Heart left ventricle (tissue), 16 donors: ENCODE results near the gene AKIRIN1. TPM values are rescaled to one million over a fixed set of nuclear protein-coding genes. Genes with fewer than 3 reads are reported as not detected.
A peak's percentile ranks its signal among the peaks of the same experiment; 100 is the strongest.
"Not testable (repeated sequence)": the region's sequence is repeated elsewhere in the genome, so short reads cannot be mapped to it uniquely, and the experiment has no call there.

Experiments used
- ATAC-seq, 4 donors: fragments of 200-7000 bp; cut with Tn5 transposase; one replicate each; pipeline ENCODE4 v1.9.1; 2020 to 2022; ENCODE audit warnings: moderate library complexity in 4 of 4, mild to moderate bottlenecking in 3 of 4, moderate number of reproducible peaks in 1 of 4
- DNase-seq, 5 donors: peaks; one replicate each; pipeline ENCODE4 v3.0.0-alpha.2; 2020
- H3K27ac ChIP-seq, 12 donors: fragments of 200-600 bp; sonication (generic) in 4 of 12; one replicate each; pipeline versions ENCODE4 v1.5.0 to v1.8.0; 2016 to 2022; ENCODE audit warnings: mild to moderate bottlenecking in 2 of 12
- H3K27me3 ChIP-seq, 9 donors: fragments of 200-600 bp; sonication (generic) in 2 of 9; one replicate each; pipeline versions ENCODE4 v1.5.1 to v1.8.0; 2016 to 2022; ENCODE audit warnings: mild to moderate bottlenecking in 3 of 9
- H3K36me3 ChIP-seq, 9 donors: fragments of 200-600 bp; sonication (generic) in 2 of 9; one replicate each; pipeline versions ENCODE4 v1.5.0 to v1.8.0; 2018 to 2022; ENCODE audit warnings: mild to moderate bottlenecking in 2 of 9
- H3K4me1 ChIP-seq, 12 donors: fragments of 200-600 bp; sonication (generic) in 4 of 12; one replicate each; pipeline versions ENCODE4 v1.5.0 to v1.8.0; 2016 to 2022; ENCODE audit warnings: mild to moderate bottlenecking in 3 of 12
- H3K4me3 ChIP-seq, 12 donors: fragments of 200-600 bp; sonication (generic) in 4 of 12; one replicate each; pipeline versions ENCODE4 v1.5.0 to v1.8.0; 2017 to 2022; ENCODE audit warnings: mild to moderate bottlenecking in 9 of 12, moderate library complexity in 4 of 12
- H3K9me3 ChIP-seq, 12 donors: fragments of 200-600 bp; sonication (generic) in 4 of 12; one replicate each; pipeline versions ENCODE4 v1.5.0 to v1.8.0; 2016 to 2022; ENCODE audit warnings: mild to moderate bottlenecking in 1 of 12
- POLR2A ChIP-seq, 2 donors: fragments of 450-650 bp; IDR thresholded peaks; one replicate each; pipeline ENCODE4 v1.6.1; 2017; ENCODE audit warnings: antibody characterized with exemption in 2 of 2, mild to moderate bottlenecking in 2 of 2, moderate library complexity in 2 of 2
- whole genome bisulfite sequencing, 4 donors: extraction: QIAGEN DNeasy Blood & Tissue Kit in 2 of 4; methylation state at CpG; one replicate each; pipeline versions ENCODE4 v1.1.5 to v1.1.7; 2013 to 2018; 5-methylcytosine and 5-hydroxymethylcytosine counted together
- intact Hi-C, 10 donors: fragments of 100-400 bp; cut with DNase I; formaldehyde crosslinking; loops; one replicate each; pipeline versions ENCODE4 v1.11.1 to v1.14.2; 2022
- polyA plus RNA-seq, 2 donors: library from polyadenylated mRNA; stranded (reverse); fragments of 200-250 nt; gene quantifications; one replicate each; pipeline ENCODE4 v1.2.3, GENCODE V29; 2013
- total RNA-seq, 9 donors: library from RNA; depleted of rRNA in 2 of 9; stranded (reverse); fragments of >200 nt in 2 of 9; fragmentation: NEBNext Ultra II Directional in 3 of 9; extraction: Animal tissue kit (Norgen Biotek cat#: 25700) in 3 of 9; gene quantifications; one replicate each; pipeline versions ENCODE4 v1.1.0 to v1.2.4, GENCODE V29; 2016 to 2023
- TF ChIP-seq, protein P1 (sequence below), 12 donors: fragments of 200-600 bp; sonication (generic) in 4 of 12; IDR thresholded peaks; one replicate each; pipeline versions ENCODE4 v1.5.0 to v1.8.0; 2018 to 2022; ENCODE audit warnings: antibody characterized with exemption in 12 of 12, mild to moderate bottlenecking in 5 of 12
- donor health status: ischemic (EF 13 %, LVEDD 7.1; RV severe dilation, severe dysfunction).
- donor health status: healthy with polysubstance abuse.
- donor health status: DM: no; HTN: yes; CAD: no.
- donor health status: DM: no; HTN: no; CAD: no.
- donor health status: ischemic (EF 25% LVEDD 6.9; RV normal size, moderate dysfunction).
- donor health status: ischemic (EF 25% LVEDD 5.7; RV mildly dilated, moderate dysfunction).
- donor health status: healthy.
- donor health status: DM: yes; HTN: yes; CAD: no.
- donor health status: ischemic (EF 35%, LVEDD 5.7; RV mildly dilated, moderate dysfunction).
- donor health status: nonischemic (EF 11% LVEDD 7.7; RV severe dilation, severe dysfunction).
- donor health status: DM: yes; HTN: yes; CAD: no.
- donor health status: PGD.
- donor health status: ischemic (EF 29% LVEDD 5.4; RV normal size, mild dysfunction).
- donor health status: nonischemic (EF 23%, LVEDD 6.1; RV moderate dilation, normal function).

The AKIRIN1 gene
- total and polyA plus RNA-seq, 11 donors: 15.8 to 68.1 (median 55.9) TPM

- intact Hi-C loops: no loop called here
- Histone ChIP-seq H3K9me3 (peaks cover 0 to 13% (median 6%) of the 10 kb centered on the region in 12 donors), H3K27ac (no peak overlapping the region), H3K36me3 (no peaks in the 10 kb centered on the region), H3K4me3 (no peak overlapping the region), H3K27me3 (no peaks in the 10 kb centered on the region), H3K4me1 (peaks cover 0 to 4% (median 0%) of the 10 kb centered on the region in 12 donors)
- peak; percentile 28 to 85 (median 74) for ATAC-seq
- 61 to 72% (median 65%) methylated on average over 13 of the region's 13 CpGs for WGBS, 4 donors
- TF ChIP-seq POLR2A (IDR thresholded peaks at IDR 0.05): no peak
- TF ChIP-seq, protein P1, sequence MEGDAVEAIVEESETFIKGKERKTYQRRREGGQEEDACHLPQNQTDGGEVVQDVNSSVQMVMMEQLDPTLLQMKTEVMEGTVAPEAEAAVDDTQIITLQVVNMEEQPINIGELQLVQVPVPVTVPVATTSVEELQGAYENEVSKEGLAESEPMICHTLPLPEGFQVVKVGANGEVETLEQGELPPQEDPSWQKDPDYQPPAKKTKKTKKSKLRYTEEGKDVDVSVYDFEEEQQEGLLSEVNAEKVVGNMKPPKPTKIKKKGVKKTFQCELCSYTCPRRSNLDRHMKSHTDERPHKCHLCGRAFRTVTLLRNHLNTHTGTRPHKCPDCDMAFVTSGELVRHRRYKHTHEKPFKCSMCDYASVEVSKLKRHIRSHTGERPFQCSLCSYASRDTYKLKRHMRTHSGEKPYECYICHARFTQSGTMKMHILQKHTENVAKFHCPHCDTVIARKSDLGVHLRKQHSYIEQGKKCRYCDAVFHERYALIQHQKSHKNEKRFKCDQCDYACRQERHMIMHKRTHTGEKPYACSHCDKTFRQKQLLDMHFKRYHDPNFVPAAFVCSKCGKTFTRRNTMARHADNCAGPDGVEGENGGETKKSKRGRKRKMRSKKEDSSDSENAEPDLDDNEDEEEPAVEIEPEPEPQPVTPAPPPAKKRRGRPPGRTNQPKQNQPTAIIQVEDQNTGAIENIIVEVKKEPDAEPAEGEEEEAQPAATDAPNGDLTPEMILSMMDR (IDR thresholded peaks at IDR 0.05): no peak
- peak in 3 of 5 donors; percentile 19 to 35 (median 29) for DNase-seq
Observed at GRCh38 chr1:38973659-38974437, 17.2 kb upstream of the AKIRIN1 start.

- H3K4me3 ChIP-seq, intact Hi-C loops, H3K27ac ChIP-seq, H3K27me3 ChIP-seq, ATAC-seq, DNase-seq, H3K4me1 ChIP-seq, H3K36me3 ChIP-seq: not testable (repeated sequence)
- WGBS, 4 donors: 87 to 91% (median 89%) methylated on average over 12 of the region's 12 CpGs
- peaks cover 0 to 15% (median 6%) of the 10 kb centered on the region in 12 donors for H3K9me3 ChIP-seq
Observed at GRCh38 chr1:38977399-38978244, 13.5 kb upstream of the AKIRIN1 start.

DNA sequence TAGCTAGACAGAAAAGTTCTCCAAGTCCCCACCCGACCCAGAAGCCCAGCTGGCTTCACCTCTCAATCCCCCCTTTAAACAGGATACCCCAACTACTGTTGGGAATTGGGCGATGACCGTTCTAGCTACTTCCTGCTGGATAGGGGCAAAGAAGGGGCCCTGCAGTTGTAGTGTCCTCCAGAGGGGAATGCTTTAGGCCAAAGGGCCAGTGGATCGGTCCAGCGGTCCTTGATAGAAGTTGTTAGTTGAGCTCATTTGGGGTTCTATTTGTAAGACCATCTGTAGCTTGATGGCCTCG lies 12.9 kb upstream of the AKIRIN1 start:
- H3K27ac ChIP-seq, H3K27me3 ChIP-seq, H3K4me3 ChIP-seq, intact Hi-C loops, ATAC-seq, H3K4me1 ChIP-seq, H3K36me3 ChIP-seq, DNase-seq: not testable (repeated sequence)
- 82 to 90% (median 87%) methylated on average over 6 of the region's 6 CpGs for WGBS, 4 donors
- H3K9me3 ChIP-seq: peaks cover 0 to 15% (median 6%) of the 10 kb centered on the region in 12 donors

GRCh38 chr1:38979380-38979779 lies 11.7 kb upstream of the AKIRIN1 start:
- 32 to 66% (median 56%) methylated on average over 1 of the region's 1 CpG for WGBS, 4 donors
- DNase-seq, H3K27me3 ChIP-seq, H3K4me1 ChIP-seq, ATAC-seq, H3K27ac ChIP-seq, H3K4me3 ChIP-seq, intact Hi-C loops, H3K36me3 ChIP-seq: not testable (repeated sequence)
- H3K9me3 ChIP-seq: peaks cover 0 to 15% (median 6%) of the 10 kb centered on the region in 12 donors

GRCh38 chr1:38989979-38990378 lies 1.1 kb upstream of the AKIRIN1 start:
- H3K4me3 ChIP-seq: no peak overlapping the region
- WGBS, 4 donors: 34 to 77% (median 64%) methylated on average over 2 of the region's 2 CpGs
- H3K27ac ChIP-seq: peak overlapping the region in 11 of 12 donors; percentile 87 to 99 (median 95)
- H3K27me3 ChIP-seq: no peaks in the 10 kb centered on the region
- no peaks in the 10 kb centered on the region for H3K9me3 ChIP-seq
- DNase-seq (no peak), ATAC-seq (no peak)
- H3K4me1 ChIP-seq: peaks cover 0 to 33% (median 20%) of the 10 kb centered on the region in 12 donors
- H3K36me3 ChIP-seq: peaks cover 0 to 19% (median 1%) of the 10 kb centered on the region in 9 donors
- intact Hi-C loops: loop anchor here in 9 of 10 donors (5.0 to 10.0 kb wide), 5 partner anchors 37 to 133 kb away; partner anchors contain the start of genes MYCBP (in 7 of the 9), NDUFS5 (in 4 of the 9) and RRAGC (in 2 of the 9)
- TF ChIP-seq, protein P1 (IDR thresholded peaks at IDR 0.05): no peak
- no peak for TF ChIP-seq POLR2A (IDR thresholded peaks at IDR 0.05)
